Small intestine (tissue), 7 donors: Measurements from ENCODE around the gene KLHL10. TPM values are rescaled to one million over a fixed set of nuclear protein-coding genes. Genes with fewer than 3 reads are reported as not detected.

ENCODE experiments used
- DNase-seq, 2 donors: peaks; one replicate each; pipeline versions ENCODE4 v3.0.0 to v3.0.0-alpha.2; 2013
- FAIRE-seq: peaks from 2 replicates; lab custom pipeline; 2012; peaks lifted over from hg19 to GRCh38; lab: Jason Lieb, UNC
- H3K27ac ChIP-seq, 3 donors: one replicate each; pipeline ENCODE4 v1.5.1; 2013; ENCODE audit warnings: low read length in 2 of 3, mild to moderate bottlenecking in 2 of 3, control low read depth in 1 of 3, inconsistent platforms in 1 of 3, low read depth in 1 of 3, moderate library complexity in 1 of 3
- H3K27me3 ChIP-seq, 3 donors: one replicate each; pipeline ENCODE4 v1.6.1; 2013; ENCODE audit warnings: low read length in 3 of 3, inconsistent platforms in 1 of 3; ENCODE audit not compliant: control insufficient read depth in 3 of 3, insufficient read depth in 3 of 3
- H3K36me3 ChIP-seq, 3 donors: one replicate each; pipeline ENCODE4 v1.6.1; 2013; ENCODE audit warnings: low read length in 3 of 3, inconsistent platforms in 1 of 3, low read depth in 1 of 3, mild to moderate bottlenecking in 1 of 3, moderate library complexity in 1 of 3; ENCODE audit not compliant: control insufficient read depth in 3 of 3, insufficient read depth in 2 of 3
- H3K4me1 ChIP-seq, 3 donors: one replicate each; pipeline ENCODE4 v1.6.1; 2013; ENCODE audit warnings: low read length in 2 of 3, inconsistent platforms in 1 of 3, low read depth in 1 of 3, mild to moderate bottlenecking in 1 of 3, moderate library complexity in 1 of 3; ENCODE audit not compliant: control insufficient read depth in 3 of 3, insufficient read depth in 2 of 3
- H3K4me3 ChIP-seq, 3 donors: one replicate each; pipeline ENCODE4 v1.5.1; 2013; ENCODE audit warnings: low read length in 3 of 3, control low read depth in 1 of 3, inconsistent platforms in 1 of 3, low read depth in 1 of 3, mild to moderate bottlenecking in 1 of 3, moderate library complexity in 1 of 3
- H3K9me3 ChIP-seq, 2 donors: one replicate each; pipeline ENCODE4 v1.6.1; 2013; ENCODE audit warnings: low read depth in 1 of 2, low read length in 1 of 2; ENCODE audit not compliant: control insufficient read depth in 2 of 2, insufficient read depth in 1 of 2
- WGBS, 3 donors: extraction: QIAGEN DNeasy Blood & Tissue Kit; methylation state at CpG; one replicate each; pipeline ENCODE4 v1.1.7; 2013; 5-methylcytosine and 5-hydroxymethylcytosine counted together
- polyA plus RNA-seq, 4 donors: library from polyadenylated mRNA; stranded (reverse) in 3 of 4; unstranded in 1 of 4; fragments of 200-250 nt in 3 of 4; fragments of 120-200 nt in 1 of 4; gene quantifications; one replicate each; pipeline versions ENCODE4 v1.2.1 to v1.2.3, GENCODE V29; 2013
- donor health status: healthy with polysubstance abuse.
- donor health status: control.
- donor health status: control.
- donor health status: Bipolar disorder and iron deficiency.
- donor health status: healthy.

The KLHL10 gene
- polyA plus RNA-seq, 4 donors: 0.15 TPM; not detected in 3

- peak overlapping the region in 1 of 3 donors; percentile 10 for H3K4me3 ChIP-seq
- DNase-seq: peak; percentile 97 to 98
- H3K9me3 ChIP-seq: no peaks in the 10 kb centered on the region
- H3K36me3 ChIP-seq: peaks cover 0 to 23% (median 0%) of the 10 kb centered on the region in 3 donors
- WGBS, 3 donors: 9 to 29% (median 28%) methylated on average over 18 of the region's 18 CpGs
- no peaks in the 10 kb centered on the region for H3K27me3 ChIP-seq
- H3K27ac ChIP-seq: peak overlapping the region; percentile 83 to 89 (median 87)
- peaks cover 0 to 29% (median 0%) of the 10 kb centered on the region in 3 donors for H3K4me1 ChIP-seq
- no peak for FAIRE-seq
These were observed 36.8 kb upstream of the KLHL10 start for GRCh38 chr17:41800601-41801373.

GRCh38 chr17:41801374-41802271 is 36.0 kb upstream of the KLHL10 start:
- no peak for FAIRE-seq

GRCh38 chr17:41803049-41804020 is 34.3 kb upstream of the KLHL10 start:
- Histone ChIP-seq H3K27me3 (no peaks in the 10 kb centered on the region), H3K36me3 (peaks cover 0 to 37% (median 0%) of the 10 kb centered on the region in 3 donors), H3K9me3 (no peaks in the 10 kb centered on the region), H3K4me3 (no peak overlapping the region), H3K27ac (no peak overlapping the region), H3K4me1 (peaks cover 0 to 36% (median 0%) of the 10 kb centered on the region in 3 donors)
- DNase-seq (no peak), FAIRE-seq (no peak)
- WGBS, 3 donors: 72 to 82% (median 74%) methylated on average over 23 to 24 of the region's 24 CpGs

More at GRCh38 chr17:41801374-41802271, 36.0 kb upstream of the KLHL10 start:
- DNase-seq: peak; percentile 84 to 91
- Histone ChIP-seq H3K27me3 (no peaks in the 10 kb centered on the region), H3K27ac (peak overlapping the region; percentile 83 to 89 (median 87)), H3K4me3 (peak overlapping the region in 1 of 3 donors; percentile 10), H3K36me3 (peaks cover 0 to 31% (median 0%) of the 10 kb centered on the region in 3 donors), H3K9me3 (no peaks in the 10 kb centered on the region), H3K4me1 (peaks cover 0 to 23% (median 0%) of the 10 kb centered on the region in 3 donors)
- 10 to 15% (median 11%) methylated on average over 14 of the region's 14 CpGs for WGBS, 3 donors

GRCh38 chr17:41806685-41807445 is 30.8 kb upstream of the KLHL10 start:
- Histone ChIP-seq H3K27me3 (no peaks in the 10 kb centered on the region), H3K4me3 (no peak overlapping the region), H3K27ac (peak overlapping the region; percentile 0 to 41 (median 39)), H3K36me3 (peaks cover 0 to 49% (median 0%) of the 10 kb centered on the region in 3 donors), H3K9me3 (peaks cover 0 to 5% of the 10 kb centered on the region in 2 donors), H3K4me1 (peaks cover 0 to 28% (median 0%) of the 10 kb centered on the region in 3 donors)
- no peak for FAIRE-seq
- DNase-seq: peak; percentile 82 to 99
- WGBS, 3 donors: 62 to 83% (median 68%) methylated on average over 8 of the region's 8 CpGs

- DNase-seq (no peak), FAIRE-seq (no peak)
- Histone ChIP-seq H3K9me3 (peaks cover 0 to 5% of the 10 kb centered on the region in 2 donors), H3K27me3 (peaks cover 0 to 6% (median 0%) of the 10 kb centered on the region in 3 donors), H3K4me1 (peaks cover 0 to 40% (median 0%) of the 10 kb centered on the region in 3 donors), H3K36me3 (peaks cover 0 to 31% (median 0%) of the 10 kb centered on the region in 3 donors), H3K27ac (peak overlapping the region in 2 of 3 donors; percentile 45 to 49), H3K4me3 (peak overlapping the region; percentile 45 to 58 (median 48))
- WGBS, 3 donors: 31 to 35% (median 32%) methylated on average over 50 to 58 of the region's 58 CpGs
These were observed 26.7 kb upstream of the KLHL10 start for GRCh38 chr17:41810659-41811548.

- no peak for FAIRE-seq
- Histone ChIP-seq H3K36me3 (peaks cover 0 to 22% (median 0%) of the 10 kb centered on the region in 3 donors), H3K9me3 (peaks cover 0 to 5% of the 10 kb centered on the region in 2 donors), H3K4me3 (peak within 1 kb of the TSS; percentile 45 to 60 (median 58)), H3K4me1 (peaks cover 0 to 38% (median 0%) of the 10 kb centered on the region in 3 donors), H3K27ac (peak within 1 kb of the TSS in 2 of 3 donors; percentile 45 to 49), H3K27me3 (peaks cover 0 to 6% (median 0%) of the 10 kb centered on the region in 3 donors)
- 0% methylated on average over 76 to 96 of the region's 96 CpGs for WGBS, 3 donors
- peak; percentile 77 to 96 for DNase-seq
These were observed 25.9 kb upstream of the KLHL10 start, which contains the start of gene P3H4 for GRCh38 chr17:41811549-41812380. P3H4 (minus strand) TSS chr17:41811949; CDS start chr17:41811915, 34 bp downstream.
